WTC11 (cell line): ENCODE data around the gene SLC39A6. TPM values are rescaled to one million over a fixed set of nuclear protein-coding genes. Genes with fewer than 3 reads are reported as not detected.
A peak's percentile ranks its signal among the peaks of the same experiment; 100 is the strongest.

Experiments
- ATF1 ChIP-seq: sonication (generic); formaldehyde crosslinking; IDR thresholded peaks from 2 replicates; pipeline ENCODE4 v1.8.1; 2023; ENCODE audit warnings: mild to moderate bottlenecking, moderate library complexity, missing genetic modification reagents
- ATF6 ChIP-seq: sonication (generic); formaldehyde crosslinking; IDR thresholded peaks from 2 replicates; pipeline ENCODE4 v1.8.1; 2023; ENCODE audit warnings: mild to moderate bottlenecking, missing genetic modification reagents
- CDX4 ChIP-seq: fragments of 250-450 bp; sonication (Bioruptor Pico); IDR thresholded peaks from 2 replicates; pipeline ENCODE4 v1.9.0; 2021; ENCODE audit warnings: moderate library complexity, mild to moderate bottlenecking, inconsistent platforms, borderline replicate concordance
- CREM ChIP-seq: sonication (generic); formaldehyde crosslinking; IDR thresholded peaks from 2 replicates; pipeline ENCODE4 v1.8.1; 2022; ENCODE audit warnings: mild to moderate bottlenecking, missing genetic modification reagents, moderate library complexity
- E2F5 ChIP-seq: sonication (generic); formaldehyde crosslinking; IDR thresholded peaks from 2 replicates; pipeline ENCODE4 v1.8.1; 2022; ENCODE audit warnings: mild to moderate bottlenecking, moderate library complexity, missing genetic modification reagents
- EMX1 ChIP-seq: fragments of 250-450 bp; sonication (Bioruptor Pico); IDR thresholded peaks from 2 replicates; pipeline ENCODE4 v1.8.0; 2021; ENCODE audit warnings: mild to moderate bottlenecking
- ERG ChIP-seq: fragments of 250-450 bp; sonication (Bioruptor Pico); IDR thresholded peaks from 2 replicates; pipeline ENCODE4 v1.8.0; 2021; ENCODE audit warnings: mild to moderate bottlenecking
- JUN ChIP-seq: sonication (generic); formaldehyde crosslinking; IDR thresholded peaks from 2 replicates; pipeline ENCODE4 v1.8.0; 2023; ENCODE audit warnings: mild to moderate bottlenecking, missing genetic modification reagents
- NFE2L1 ChIP-seq: sonication (generic); formaldehyde crosslinking; IDR thresholded peaks from 2 replicates; pipeline ENCODE4 v1.8.1; 2023; ENCODE audit warnings: missing genetic modification reagents
- NR2C2 ChIP-seq: sonication (generic); formaldehyde crosslinking; IDR thresholded peaks from 2 replicates; pipeline ENCODE4 v1.8.0; 2022; ENCODE audit warnings: mild to moderate bottlenecking, missing genetic modification reagents
- PRDM15 ChIP-seq: sonication (generic); formaldehyde crosslinking; IDR thresholded peaks from 2 replicates; pipeline ENCODE4 v1.8.0; 2022; ENCODE audit warnings: missing genetic modification reagents
- RELA ChIP-seq: sonication (generic); formaldehyde crosslinking; IDR thresholded peaks from 2 replicates; pipeline ENCODE4 v1.8.1; 2022; ENCODE audit warnings: missing genetic modification reagents, mild to moderate bottlenecking, borderline replicate concordance
- STAT6 ChIP-seq: sonication (generic); formaldehyde crosslinking; conservative IDR thresholded peaks from 2 replicates; pipeline ENCODE4 v1.8.1; 2023; ENCODE audit warnings: mild to moderate bottlenecking, low read depth, missing genetic modification reagents, moderate library complexity
- TEAD1 ChIP-seq: sonication (generic); formaldehyde crosslinking; IDR thresholded peaks from 2 replicates; pipeline ENCODE4 v1.8.0; 2022; ENCODE audit warnings: mild to moderate bottlenecking, missing genetic modification reagents
- TEAD4 ChIP-seq: sonication (generic); formaldehyde crosslinking; IDR thresholded peaks from 2 replicates; pipeline ENCODE4 v1.8.0; 2022; ENCODE audit warnings: mild to moderate bottlenecking, missing genetic modification reagents
- USF2 ChIP-seq: sonication (generic); formaldehyde crosslinking; IDR thresholded peaks from 2 replicates; pipeline ENCODE4 v1.8.1; 2023; ENCODE audit warnings: mild to moderate bottlenecking, missing genetic modification reagents, moderate library complexity
- ZMAT4 ChIP-seq: fragments of 250-450 bp; sonication (Bioruptor Pico); IDR thresholded peaks from 2 replicates; pipeline ENCODE4 v1.9.0; 2021; ENCODE audit warnings: mild to moderate bottlenecking
- ZNF138 ChIP-seq: sonication (generic); formaldehyde crosslinking; conservative IDR thresholded peaks from 2 replicates; pipeline ENCODE4 v1.8.1; 2022; ENCODE audit warnings: mild to moderate bottlenecking, moderate library complexity, missing genetic modification reagents
- ZNF317 ChIP-seq: sonication (generic); formaldehyde crosslinking; IDR thresholded peaks from 2 replicates; pipeline ENCODE4 v1.8.1; 2023; ENCODE audit warnings: low read depth, mild to moderate bottlenecking, moderate library complexity, missing genetic modification reagents, borderline replicate concordance
- ZNF532 ChIP-seq: fragments of 250-450 bp; sonication (Bioruptor Pico); IDR thresholded peaks from 2 replicates; pipeline ENCODE4 v1.9.0; 2021; ENCODE audit warnings: mild to moderate bottlenecking, borderline replicate concordance
- total RNA-seq: library from RNA; stranded (reverse); gene quantifications from 3 replicates; pipeline ENCODE4 v1.2.3, GENCODE V29; 2021

The SLC39A6 gene
- total RNA-seq, 1 experiment from 2014 or later, result 29.2 TPM

- TF ChIP-seq PRDM15, result no peak
- no peak for TF ChIP-seq ZNF317
- 0 out of 2 replicates have a peak, but pooled peaks have one; percentile 32 for TF ChIP-seq ERG (CRISPR knock-in tag)
- TF ChIP-seq TEAD4 (CRISPR knock-in tag), result no peak
- no peak for TF ChIP-seq ZNF532 (CRISPR knock-in tag)
- TF ChIP-seq ZNF138 (CRISPR knock-in tag), result no peak
- TF ChIP-seq CREM (CRISPR knock-in tag), result peak; percentile 94
- TF ChIP-seq ATF6, result no peak
- no peak for TF ChIP-seq ZMAT4 (CRISPR knock-in tag)
- peak; percentile 21; the same call in 1 of the 2 replicates for TF ChIP-seq RELA
- no peak for TF ChIP-seq ATF1 (CRISPR knock-in tag)
- no peak for TF ChIP-seq USF2 (CRISPR knock-in tag)
- no peak for TF ChIP-seq EMX1 (CRISPR knock-in tag)
- TF ChIP-seq NFE2L1 (CRISPR knock-in tag), result no peak
- no peak for TF ChIP-seq STAT6
- TF ChIP-seq JUN (CRISPR knock-in tag), result no peak
- TF ChIP-seq E2F5 (CRISPR knock-in tag), result peak; percentile 84; the same call in 1 of the 2 replicates
- no peak for TF ChIP-seq TEAD1
- no peak for TF ChIP-seq CDX4 (CRISPR knock-in tag)
- TF ChIP-seq NR2C2 (CRISPR knock-in tag), result no peak
Measured at GRCh38 chr18:36067055-36067957, 61.8 kb downstream of the SLC39A6 start, which contains the start of gene RPRD1A (continued).
